Glomerular endothelial cell (primary cell): ENCODE measurements around the gene C1R. TPM values are rescaled to one million over a fixed set of nuclear protein-coding genes. Genes with fewer than 3 reads are reported as not detected.

ENCODE experiments used
- DNase-seq: peaks from one replicate; pipeline ENCODE4 v3.0.0-alpha.2; 2011; ENCODE audit warnings: low read depth, low spot score; ENCODE audit errors: extremely low read depth
- total RNA-seq: library from RNA; depleted of rRNA; stranded (reverse); fragments of >200 nt; gene quantifications from 2 replicates; pipeline ENCODE4 v1.2.3, GENCODE V29; 2015

Gene C1R
- 1.4 and 3.9 TPM in 2 replicates for total RNA-seq

DNA sequence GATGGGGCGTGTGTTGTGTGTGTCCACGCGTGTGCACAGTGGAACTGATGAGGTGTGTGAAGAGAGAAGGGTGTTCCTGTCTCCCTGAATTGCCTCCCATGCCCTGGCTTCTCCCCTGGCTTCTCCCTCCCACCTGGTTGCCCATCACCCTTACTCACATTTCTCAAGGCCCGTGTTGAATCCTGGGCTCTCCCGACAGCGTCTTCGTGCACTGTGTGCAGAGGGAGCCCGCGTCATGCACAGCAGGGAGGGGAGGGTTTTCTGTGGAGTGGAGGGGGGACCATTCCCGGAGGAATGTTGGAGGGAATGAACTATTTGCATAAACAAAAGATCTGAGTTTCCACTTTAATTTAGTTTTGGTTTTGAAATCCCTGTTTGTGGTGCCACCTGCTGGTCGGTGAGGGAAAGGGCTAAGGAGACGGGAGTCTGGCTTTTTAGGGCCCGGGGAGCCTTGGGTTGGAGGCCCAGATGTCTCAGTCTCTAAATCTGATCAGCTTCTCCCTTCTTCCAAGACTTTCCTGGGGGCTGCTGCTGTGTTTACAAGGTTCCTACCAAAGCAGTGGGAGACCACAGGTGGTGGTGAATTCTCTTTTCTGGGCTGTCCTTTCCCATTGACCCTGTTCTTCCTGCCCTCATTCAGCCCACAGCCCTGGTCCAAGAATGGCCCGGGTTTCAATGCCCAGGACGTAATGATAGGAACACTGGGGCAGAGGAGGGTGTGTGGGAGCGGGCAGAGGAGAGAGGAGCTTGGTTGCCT is at the start of gene C1R:
C1R (minus strand) TSS at position 217 of the 757 bp plus-strand sequence; CDS start at position 160, 57 bp downstream.
- DNase-seq = no peak

DNA sequence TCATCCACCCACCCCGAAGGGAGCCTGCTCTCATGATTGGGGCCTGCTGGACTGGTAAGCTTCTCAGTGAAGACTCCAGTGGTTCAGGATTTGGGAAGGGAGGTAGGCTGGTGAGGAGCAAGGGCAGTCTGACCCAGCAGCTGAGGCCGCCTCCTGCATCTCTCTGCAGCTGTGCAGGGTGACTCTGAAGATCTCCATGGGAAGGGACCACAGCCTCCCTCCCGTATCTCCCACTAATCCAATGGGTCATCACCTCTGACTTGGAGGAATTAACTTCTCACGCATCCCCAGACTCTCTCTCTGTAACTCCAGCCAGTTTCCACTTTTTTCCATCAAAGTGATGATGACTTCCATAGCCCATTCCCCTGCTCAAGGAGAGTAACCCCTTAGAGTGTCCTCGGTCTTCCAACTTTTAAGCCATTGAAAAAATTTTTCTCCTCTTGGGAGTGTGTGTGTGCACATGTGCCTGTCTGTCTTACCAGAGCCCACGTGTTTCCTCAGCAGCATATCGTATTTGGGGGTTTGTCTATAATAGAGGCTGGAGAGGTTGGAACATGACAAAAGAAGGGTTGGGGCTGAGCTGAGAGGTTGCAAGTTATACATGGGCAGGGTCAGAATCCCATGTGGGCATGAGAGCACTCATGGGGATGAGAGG is 49.2 kb upstream of the C1R start:
- DNase-seq = no peak

DNA sequence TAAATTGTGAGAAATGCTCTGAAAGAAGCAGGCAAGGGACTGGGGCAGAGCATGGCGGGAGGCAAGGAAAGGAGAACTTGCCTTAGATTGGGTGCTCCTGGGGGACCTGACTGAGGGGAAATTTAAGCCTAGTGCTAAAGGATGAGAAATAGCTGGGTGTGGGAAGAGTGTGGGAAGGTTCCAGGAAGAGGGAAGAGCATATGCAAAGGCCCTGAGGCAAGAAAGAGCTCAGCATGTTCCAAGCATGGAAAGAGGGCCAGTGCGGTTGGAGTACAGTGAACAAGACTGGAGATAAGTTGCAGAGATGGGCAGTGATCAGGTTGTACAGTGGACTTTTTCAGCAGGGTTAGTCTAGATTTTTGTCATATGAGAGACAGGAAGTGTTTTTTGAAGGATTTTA is 47.0 kb upstream of the C1R start:
- DNase-seq = no peak

DNA sequence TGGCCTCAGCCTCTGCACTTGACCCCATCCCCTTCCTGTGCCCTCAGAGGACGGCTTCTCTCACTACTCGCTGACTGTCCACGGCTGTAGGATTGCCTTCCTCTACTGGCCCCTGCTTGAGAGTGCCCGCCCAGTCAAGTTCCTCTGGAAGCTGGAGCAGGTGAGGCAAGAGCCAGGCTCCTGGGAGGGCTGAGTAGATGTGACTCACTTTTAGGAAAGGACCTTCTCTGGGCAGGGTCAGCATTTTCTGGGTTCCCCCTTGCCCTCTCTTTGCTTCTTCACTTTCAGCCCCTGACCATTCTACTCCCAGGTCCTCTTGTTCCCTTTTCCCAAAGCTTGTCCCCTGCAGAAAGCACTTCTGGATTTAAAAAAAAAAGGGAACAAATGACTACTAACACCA is 45.7 kb upstream of the C1R start:
- DNase-seq = no peak

DNA sequence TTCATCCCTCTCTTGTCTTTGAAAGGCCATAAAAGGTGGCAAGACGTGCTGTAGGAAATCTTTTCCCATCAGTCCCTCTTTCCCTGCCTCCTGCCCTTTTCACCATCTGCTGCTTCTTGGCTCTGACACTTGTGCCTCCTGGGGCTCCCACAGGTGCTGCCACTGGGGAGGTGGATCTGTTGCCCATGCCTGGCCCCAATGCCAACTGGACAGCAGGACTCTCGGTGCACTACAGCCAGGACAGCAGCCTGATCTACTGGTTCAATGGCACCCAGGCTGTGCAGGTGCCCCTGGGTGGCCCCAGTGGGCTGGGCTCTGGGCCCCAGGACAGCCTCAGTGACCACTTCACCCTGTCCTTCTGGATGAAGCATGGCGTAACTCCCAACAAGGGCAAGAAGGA is 44.4 kb upstream of the C1R start:
- DNase-seq = no peak

DNA sequence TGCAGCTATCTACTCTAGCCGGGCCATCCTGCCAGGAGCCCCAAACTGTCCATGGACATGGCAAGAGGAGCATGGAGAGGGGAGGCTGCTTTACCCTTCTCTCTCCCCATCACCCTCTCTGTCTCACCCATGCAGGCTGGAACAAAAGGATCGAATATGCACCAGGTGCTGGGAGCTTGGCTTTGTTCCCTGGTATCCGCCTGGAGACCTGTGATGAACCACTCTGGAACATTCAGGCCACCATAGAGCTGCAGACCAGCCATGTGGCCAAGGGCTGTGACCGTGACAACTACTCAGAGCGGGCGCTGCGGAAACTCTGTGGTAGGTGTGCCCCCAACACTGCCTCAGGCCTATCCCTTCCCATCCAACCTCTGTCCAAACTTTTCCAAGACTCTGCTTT is 43.8 kb upstream of the C1R start:
- no peak for DNase-seq

DNA sequence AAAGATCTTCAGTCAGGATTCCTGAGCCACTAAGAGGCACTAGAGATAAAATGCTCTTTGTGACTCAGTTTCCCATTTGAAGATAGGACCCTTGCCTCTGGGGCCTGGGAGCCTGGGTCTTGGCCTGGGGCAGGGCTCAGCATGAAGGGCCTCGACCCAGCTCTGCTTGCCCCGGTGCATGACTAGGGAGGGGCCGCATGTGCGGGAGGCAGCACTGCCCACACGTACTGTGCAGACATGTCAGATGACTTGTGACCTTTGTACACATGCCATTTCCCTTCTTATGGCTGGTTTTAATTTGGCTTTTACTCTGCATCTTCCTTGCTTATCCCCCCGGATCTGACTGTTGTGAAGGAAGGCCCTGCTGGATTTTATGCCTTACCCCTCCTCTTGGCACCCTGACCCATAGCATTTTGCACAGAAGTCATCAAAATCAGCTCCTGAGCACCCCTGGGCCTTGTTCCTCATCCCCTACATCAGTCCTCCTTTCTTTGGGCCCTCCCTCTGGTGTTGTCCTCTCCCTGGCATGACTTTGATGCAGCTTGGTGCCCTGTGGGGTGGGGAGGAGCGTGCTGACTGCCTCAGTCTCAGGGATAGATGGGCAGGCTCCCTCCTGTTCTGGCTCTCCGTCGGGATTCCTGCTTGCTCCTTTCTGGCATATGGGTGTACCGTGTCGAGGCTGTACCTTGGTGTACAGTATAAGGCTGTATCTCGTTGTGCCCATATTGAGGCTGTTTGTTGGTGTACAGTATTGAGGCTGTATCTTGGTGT is 42.3 kb upstream of the C1R start:
- DNase-seq = no peak

DNA sequence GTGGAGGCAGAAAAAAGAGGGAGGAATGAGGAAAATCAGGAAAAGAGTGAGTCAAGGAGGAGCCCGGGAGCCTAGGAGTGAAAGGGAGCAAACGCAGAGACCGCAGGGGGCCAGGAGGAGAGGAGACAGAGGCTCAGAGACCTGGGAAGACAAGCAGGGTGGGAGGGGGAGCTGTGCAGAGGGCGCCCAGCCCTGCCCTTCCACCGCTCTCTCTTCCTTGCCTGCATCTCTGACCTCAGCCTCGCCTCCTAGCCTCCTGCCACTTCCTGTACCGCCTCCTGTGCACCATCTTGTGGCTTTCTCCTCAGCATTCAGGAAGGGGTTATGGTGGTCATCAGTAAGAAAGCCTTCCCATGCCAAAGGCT is 39.2 kb upstream of the C1R start:
- no peak for DNase-seq

DNA sequence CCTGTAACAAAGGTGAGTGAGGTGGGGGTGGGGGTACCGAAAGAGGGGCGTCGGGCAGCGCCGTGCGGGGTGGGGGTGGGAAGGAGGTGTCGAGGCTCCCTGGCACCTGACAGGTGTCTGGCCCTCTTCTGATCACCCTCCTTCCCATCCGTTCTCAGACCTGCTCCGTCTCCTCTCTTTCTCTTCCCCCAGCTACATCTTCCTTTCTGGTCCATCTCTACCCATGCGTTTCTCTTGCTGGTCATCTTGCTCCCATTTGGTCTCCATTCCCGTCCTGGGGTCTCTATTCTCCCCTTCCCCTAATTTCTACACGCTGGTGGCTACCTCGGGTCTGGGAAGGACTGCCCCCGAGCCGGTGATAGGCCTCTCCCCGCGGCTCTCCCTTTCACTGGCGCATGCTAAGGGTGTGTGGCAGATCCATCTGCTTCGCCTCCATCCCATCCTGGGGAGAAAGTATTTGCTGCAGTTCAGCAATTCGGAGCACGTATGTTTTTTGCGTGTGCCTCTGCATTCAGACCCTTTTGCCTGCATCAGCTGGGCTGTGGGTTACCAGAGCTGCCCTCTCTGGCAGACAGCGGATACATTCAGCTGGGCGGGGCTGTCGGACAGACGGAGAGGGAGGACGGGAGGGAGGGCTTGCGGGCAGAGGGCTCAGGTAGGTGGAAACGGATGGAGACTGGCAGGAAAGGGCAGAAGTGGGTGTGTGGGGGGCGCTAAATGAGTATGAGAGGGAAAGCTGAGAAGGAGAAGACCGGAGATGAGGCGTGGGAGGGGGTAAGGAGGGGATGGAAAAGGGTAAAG is 38.7 kb upstream of the C1R start:
- DNase-seq = no peak

DNA sequence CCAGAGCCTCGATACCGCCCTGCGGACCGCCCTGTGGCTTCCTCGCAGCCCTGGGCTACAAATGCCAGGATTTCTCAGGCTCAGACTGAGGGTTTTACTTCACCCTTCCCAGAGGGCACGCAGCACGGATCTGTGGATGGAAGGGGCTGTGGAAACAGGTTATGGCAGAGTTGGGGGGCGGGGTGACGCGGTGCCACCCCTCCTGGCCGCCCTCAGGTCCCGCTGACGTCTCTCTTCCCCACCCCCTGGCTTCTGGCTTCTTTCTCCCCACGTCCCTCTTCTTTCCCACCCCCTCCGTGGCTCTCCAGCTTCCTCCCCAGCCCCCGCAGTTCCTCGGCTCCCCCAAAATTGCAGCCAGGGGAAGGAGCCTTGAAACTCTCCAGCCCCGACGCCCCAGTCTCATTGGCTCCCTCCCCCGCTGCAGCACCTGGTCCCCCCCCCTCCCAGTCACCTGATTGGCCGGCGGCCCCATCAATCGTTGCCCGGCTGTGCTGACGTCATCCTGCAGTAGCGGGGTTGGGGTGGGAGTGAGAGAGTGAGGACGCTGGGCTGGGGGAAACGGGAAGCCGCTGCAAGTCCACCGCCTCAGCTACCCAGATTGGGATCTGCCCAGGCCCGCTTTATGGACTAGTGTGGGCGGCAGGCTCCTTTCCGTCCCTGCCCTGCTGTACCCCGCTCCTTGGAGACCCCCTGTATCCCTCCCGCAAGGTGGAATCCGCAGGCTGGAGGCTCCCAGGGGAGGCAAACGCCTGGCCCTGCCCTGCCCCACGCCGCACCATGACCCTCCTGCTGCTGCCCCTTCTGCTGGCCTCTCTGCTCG is 37.8 kb upstream of the C1R start, which contains the start of gene CLSTN3:
CLSTN3 (plus strand) TSS at position 500 of the 820 bp plus-strand sequence; CDS start at position 778, 278 bp downstream.
- DNase-seq = no peak

DNA sequence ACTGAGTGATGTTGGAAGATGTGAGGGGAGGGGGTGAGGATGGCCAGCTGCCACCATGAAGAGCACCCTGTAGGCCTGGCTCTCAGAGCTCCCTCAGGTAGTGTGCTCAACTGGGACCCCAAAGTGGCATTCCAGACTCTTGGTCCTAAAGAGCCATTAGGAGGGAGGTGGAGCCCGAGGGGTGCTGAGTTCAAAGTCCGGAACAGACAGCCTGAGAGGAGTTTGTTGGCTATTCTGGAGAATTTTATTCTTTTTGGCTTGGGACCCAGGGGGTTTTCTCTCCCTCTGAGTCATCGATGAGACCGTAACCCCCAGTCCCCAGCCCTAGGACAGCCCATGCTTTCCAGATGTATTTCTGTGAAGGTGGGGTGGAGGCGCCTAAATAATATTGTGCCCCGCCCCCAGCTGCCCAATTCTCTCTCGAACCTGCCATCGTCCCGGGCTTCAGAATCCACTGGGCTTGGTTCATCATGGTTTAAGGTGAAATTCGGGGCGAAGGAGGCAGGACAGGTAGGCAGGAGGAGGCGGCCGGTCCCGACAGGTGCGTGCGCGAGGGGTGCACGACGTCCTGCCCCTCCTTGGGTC is 37.1 kb upstream of the C1R start:
- no peak for DNase-seq

DNA sequence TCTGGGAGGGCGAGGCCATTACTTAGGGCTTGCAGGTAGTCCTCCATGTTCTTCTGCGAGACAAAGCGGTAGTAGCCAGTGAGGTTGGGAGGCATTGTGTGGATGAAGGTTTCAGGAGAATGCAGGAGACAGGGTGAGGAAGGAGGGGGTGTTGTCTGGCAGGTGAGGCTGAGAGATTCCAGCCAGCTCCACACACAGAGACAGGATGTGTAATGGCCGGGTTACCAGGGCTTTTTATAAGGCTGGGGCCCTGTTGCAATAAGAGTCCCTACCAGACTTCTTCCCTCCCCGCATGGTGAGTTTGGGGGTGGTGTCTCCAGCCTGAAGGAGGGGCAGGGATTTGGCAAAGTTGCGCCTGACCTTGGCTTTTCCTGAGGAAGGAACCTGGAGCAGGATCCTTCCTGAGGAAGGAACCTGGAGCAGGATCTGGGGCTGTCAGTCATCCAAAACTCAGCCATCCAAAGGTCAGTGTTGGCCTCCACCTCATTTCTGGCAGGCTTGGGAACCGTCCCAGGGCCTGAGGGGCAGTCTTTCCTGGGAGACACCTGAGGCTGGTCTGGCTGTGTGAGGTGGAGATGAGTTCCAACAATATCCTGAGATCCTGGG is 36.5 kb upstream of the C1R start, which contains the start of gene RBP5:
RBP5 (minus strand) TSS at position 209 of the 606 bp plus-strand sequence; CDS start at position 95, 114 bp downstream.
- DNase-seq = no peak

DNA sequence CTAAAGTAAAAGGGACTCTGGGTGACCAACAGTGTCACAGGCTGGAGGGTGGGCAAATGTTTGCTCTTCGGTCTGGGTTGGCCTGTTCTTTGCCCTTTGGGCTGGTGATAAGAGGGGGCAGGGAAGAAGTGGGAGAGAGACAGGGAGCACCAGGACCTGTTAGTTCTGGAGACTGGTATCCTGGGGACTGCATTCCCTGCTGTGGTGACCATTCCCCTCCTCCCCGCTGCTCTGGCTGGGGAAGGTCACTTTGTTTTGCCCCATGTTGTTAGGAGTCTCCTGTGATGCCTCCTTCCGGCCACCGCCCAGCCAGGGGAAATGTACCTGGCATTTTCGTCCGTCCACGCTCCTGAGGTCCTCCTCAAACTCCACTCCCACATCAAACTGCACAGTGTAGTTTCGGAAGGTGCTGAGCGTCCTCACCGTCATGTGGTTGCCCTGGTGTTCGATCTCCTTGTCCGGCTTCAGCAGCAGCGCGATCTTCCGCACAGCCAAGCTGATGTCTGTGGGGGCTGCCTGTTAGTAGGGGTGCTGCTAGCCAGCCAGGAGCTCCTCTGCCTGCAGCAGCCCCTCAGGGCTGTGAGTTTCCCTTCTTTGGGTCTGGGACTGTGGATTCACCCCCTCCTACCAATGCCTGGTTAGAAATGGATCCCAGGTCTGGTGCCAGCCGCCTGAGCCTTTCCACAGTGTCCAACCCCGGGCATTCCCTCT is 35.8 kb upstream of the C1R start:
- no peak for DNase-seq

DNA sequence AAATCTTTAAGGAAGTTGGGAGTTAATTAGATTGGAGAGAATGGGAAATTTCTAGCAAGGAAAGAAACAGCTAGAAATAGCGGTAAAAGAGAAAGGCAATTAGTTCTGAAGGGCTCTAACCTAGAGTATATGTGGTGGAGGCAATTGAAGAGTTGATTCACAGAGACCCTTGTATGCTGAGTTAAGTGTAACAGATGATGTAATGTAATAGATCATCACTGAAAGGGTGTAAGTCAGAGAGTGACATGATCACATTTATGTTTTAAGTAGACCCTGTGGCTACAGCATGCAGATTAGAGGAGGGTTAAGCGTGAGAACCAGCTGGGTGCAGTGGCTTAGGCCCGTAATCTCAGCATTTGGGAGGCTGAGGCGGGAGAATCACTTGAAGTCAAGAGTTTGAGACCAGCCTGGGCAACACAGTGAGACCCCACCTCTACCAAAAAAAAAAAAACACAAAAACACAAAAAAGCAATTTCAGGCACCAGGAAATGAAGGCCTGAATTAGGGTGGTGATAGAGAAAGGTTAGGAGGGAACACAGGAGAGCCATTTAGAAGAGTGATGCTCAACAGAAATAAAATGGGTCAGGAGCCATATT is 33.5 kb upstream of the C1R start:
- DNase-seq = no peak

DNA sequence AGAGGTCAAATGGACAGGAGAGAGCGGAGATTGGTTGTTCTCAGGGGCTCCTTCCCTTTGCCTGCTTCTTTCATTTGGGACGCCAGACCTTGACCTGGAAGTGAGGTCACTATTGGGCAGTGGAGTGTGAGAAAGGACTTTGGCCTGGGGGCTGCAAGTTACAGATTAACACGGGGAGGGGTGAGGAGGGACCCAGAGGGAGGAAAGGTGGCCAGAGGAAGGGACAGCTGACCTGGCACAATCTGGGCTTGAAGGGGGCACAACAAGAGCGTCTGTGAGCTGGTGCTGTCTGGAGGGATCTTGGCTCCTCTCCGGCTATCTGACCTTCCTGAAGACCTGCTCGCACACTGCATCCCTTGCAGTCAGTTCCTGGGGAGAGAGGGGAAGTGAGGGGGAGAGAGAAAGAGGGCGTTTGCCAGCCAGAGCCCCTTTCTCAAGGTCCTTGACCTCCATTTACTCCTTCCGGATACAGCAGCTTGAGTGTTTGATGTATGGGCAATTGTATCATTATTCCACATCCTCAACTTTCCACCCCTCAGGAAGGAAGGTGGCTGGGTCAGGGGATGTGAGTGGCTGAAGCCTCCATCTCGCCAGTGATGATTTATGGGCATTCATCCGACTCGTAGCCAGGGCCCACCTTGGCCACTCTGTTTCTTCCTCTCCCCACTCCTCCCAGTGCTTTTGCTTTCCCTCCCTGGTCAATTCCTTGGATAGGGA is 31.7 kb upstream of the C1R start:
- peak; percentile 23 for DNase-seq

DNA sequence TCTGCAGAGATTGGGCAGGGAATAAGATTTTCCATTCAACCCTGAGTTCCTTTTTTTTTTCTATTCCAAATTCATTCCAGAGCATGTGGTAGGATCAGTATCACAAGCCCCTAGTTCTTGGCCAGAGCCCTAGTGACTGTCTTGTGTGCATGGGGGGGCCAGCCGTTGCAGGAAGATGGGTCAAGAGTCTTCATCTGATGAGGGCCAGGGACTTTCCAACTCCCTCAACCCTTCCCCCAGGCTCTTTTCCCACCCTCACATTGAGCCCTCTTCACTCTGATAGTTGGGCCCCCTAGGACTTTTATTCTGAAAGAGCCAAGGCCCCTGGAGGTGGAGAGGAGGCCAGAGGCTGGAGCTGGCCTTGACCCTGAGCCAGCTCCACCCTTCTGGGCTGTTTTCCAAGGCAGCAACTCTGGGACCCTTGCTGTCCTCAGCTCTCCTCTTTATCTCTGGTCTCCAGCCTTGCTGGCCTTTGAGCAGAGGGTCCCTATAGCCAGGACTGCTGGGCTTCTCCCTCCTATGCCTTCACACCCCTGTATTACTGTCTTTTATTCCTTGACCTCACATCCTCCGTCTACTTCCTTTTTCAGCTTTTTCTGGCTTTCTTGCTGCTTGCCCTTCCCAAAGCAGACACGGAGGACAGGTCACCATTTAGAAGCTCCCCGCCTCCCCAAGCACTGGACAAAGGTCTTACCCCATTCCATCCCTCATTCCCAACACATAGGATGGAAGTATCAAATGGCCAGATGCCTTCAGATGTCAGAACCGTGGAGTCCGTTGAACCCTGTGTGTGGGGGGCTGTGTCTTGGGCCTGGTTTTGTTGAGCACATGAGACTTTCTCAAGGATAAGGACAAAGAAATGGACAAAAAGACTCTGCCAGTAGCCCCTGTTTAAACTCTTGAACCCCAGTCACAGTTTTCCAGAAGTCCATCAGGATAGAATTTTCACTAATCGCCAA is 30.8 kb upstream of the C1R start:
- DNase-seq = no peak
